ENCODE measurements around the gene PIGP.

- TF ChIP-seq CTCF (IDR thresholded peaks at IDR 0.05) (no peak), POLR2A (IDR thresholded peaks at IDR 0.05) (no peak)
Measured at GRCh38 chr21:37044643-37045042, 28.2 kb downstream of the PIGP start.

Measured in prostate gland (tissue), 2 donors.